Measurements from ENCODE around the gene SKI.

SKI gene

GRCh38 chr1:2194898-2195673 is 33.0 kb upstream of the SKI start:
- DNase-seq, result peak; percentile 85 to 87

- DNase-seq, result no peak
These were observed 32.3 kb upstream of the SKI start for GRCh38 chr1:2195785-2196184.

GRCh38 chr1:2196901-2197638 is 31.0 kb upstream of the SKI start:
- DNase-seq, result no peak

- no peak for DNase-seq
These were observed 30.4 kb upstream of the SKI start for GRCh38 chr1:2197707-2198165.

GRCh38 chr1:2198571-2198970 is 29.5 kb upstream of the SKI start:
- no peak for DNase-seq

GRCh38 chr1:2199042-2199810 is 28.9 kb upstream of the SKI start:
- DNase-seq, result peak; percentile 82 to 88

GRCh38 chr1:2200308-2200943 is 27.7 kb upstream of the SKI start:
- no peak for DNase-seq

- DNase-seq, result no peak
These were observed 27.1 kb upstream of the SKI start for GRCh38 chr1:2201062-2201461.

- no peak for DNase-seq
These were observed 26.0 kb upstream of the SKI start for GRCh38 chr1:2202008-2202575.

GRCh38 chr1:2202843-2203601 is 25.1 kb upstream of the SKI start:
- no peak for DNase-seq

- DNase-seq, result no peak
These were observed 24.3 kb upstream of the SKI start for GRCh38 chr1:2203671-2204414.

- no peak for DNase-seq
These were observed 23.5 kb upstream of the SKI start for GRCh38 chr1:2204415-2205190.

- DNase-seq, result peak; percentile 90 to 93
These were observed 22.7 kb upstream of the SKI start for GRCh38 chr1:2205191-2205952.

- no peak for DNase-seq
These were observed 21.2 kb upstream of the SKI start for GRCh38 chr1:2206813-2207487.

- no peak for DNase-seq
These were observed 19.5 kb upstream of the SKI start for GRCh38 chr1:2208309-2209239.

- DNase-seq, result no peak
These were observed 18.6 kb upstream of the SKI start for GRCh38 chr1:2209400-2210083.

GRCh38 chr1:2210084-2210653 is 17.9 kb upstream of the SKI start:
- no peak for DNase-seq

Data from stimulated activated CD4-positive, alpha-beta T cell treated with anti-CD3 and anti-CD28 coated beads, Interleukin-2, amount 100 ng/mL, for 24 hours (primary cell).